UCSD-AML1 (cell line): ENCODE results near the gene LARP4.
"Not testable (repeated sequence)": the region's sequence is repeated elsewhere in the genome, so short reads cannot be mapped to it uniquely, and the experiment has no call there.

Experiments used
- DNase-seq: peaks from one replicate; lab custom pipeline; 2025; ENCODE audit not compliant: unreplicated experiment; lab: John Stamatoyannopoulos, UW

The LARP4 gene

DNA sequence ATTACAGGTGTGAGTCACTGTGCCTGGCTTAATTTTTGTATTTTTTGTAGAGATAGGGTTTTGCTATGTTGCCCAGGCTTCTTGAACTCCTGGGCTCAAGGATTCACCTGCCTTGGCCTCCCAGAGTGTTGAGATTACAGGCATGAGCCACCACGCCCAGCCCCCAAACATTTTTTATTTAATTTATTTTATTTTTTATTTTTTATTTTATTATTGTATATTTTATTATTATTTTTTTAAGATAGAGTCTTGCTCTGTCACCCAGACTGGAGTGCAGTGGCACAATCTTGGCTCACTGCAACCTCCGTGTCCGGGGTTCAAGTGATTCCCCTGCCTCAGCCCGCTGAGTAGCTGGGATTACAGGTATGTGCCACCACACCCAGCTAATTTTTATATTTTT is 121.1 kb downstream of the LARP4 start:
- not testable (repeated sequence) for DNase-seq

GRCh38 chr12:50523772-50524171 is 123.1 kb downstream of the LARP4 start:
- DNase-seq: no peak

DNA sequence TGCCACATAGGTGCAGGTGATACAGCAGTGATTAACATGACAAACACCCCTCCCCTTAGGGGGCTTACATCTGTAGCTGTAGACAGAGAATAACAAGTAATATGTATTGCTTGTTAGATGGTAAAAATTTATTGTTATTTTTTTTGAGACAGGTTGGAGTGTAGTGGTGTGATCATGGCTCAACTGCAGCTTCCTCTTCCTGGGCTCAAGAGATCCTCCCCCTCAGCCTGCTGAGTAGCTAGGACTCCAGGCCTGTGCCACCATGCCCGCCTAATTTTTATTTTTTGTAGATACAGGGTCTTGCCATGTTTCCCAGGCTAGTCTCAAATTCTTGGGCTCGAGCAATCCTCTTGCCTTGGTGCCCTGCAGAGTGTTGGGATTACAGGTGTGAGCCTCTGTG is 123.9 kb downstream of the LARP4 start:
- no peak for DNase-seq

GRCh38 chr12:50525422-50525821 is 124.7 kb downstream of the LARP4 start:
- DNase-seq: no peak

DNA sequence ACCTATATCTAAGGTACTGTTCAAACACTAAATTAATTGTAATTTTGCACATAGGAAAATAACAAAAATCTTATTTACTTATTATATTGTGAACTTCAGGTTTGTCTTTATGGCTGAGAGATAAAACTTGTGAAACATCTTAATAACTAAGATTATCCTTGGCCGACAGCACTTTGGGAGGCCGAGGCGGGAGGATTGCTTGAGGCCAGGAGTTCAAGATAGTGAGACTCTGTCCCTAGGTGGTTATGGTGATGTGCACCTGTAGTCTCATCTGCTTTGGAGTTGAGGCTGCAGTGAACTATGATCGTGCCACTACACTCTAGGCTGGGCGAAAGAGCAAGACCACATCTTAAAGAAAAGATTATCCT is 126.7 kb downstream of the LARP4 start:
- no peak for DNase-seq

- no peak for DNase-seq
These were observed 128.1 kb downstream of the LARP4 start for GRCh38 chr12:50528800-50529199.

DNA sequence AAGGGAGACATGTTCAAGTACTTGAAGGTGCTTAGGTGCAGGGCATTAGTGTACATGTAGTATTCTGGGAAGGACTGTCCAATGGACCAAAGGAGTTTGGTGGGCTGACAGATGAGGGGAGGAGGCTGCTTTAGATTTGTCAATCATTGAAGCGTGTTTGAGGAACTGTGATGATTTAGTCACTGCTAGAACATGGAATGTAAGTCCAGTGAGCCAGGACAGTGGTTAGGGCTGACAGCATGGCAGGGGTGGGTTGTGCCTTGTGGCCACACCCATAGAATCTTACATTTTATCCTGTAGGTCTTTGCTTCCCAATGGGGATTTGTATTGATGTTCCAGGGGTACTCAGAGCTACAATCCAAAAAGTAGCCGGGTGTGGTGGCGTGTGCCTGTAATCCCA is 128.7 kb downstream of the LARP4 start:
- no peak for DNase-seq
